Suprapubic skin (tissue), 4 donors: ENCODE data around the gene MT1M.

ENCODE experiments used
- EP300 ChIP-seq: sonication (generic); formaldehyde crosslinking; IDR thresholded peaks from one replicate; pipeline ENCODE4 v1.6.1; 2017; ENCODE audit warnings: antibody characterized with exemption
- POLR2A ChIP-seq, 2 donors: fragments of 450-650 bp; IDR thresholded peaks; one replicate each; pipeline ENCODE4 v1.6.1; 2017; ENCODE audit warnings: antibody characterized with exemption in 2 of 2, mild to moderate bottlenecking in 2 of 2, moderate library complexity in 2 of 2
- POLR2AphosphoS5 ChIP-seq, 3 donors: sonication (generic); formaldehyde crosslinking; IDR thresholded peaks; one replicate each; pipeline ENCODE4 v1.6.1; 2017; ENCODE audit warnings: antibody characterized with exemption in 3 of 3
- TF ChIP-seq, protein P1 (sequence below), 2 donors: fragments of 200-600 bp in 1 of 2; fragments of 450-650 bp in 1 of 2; sonication (generic) in 1 of 2; IDR thresholded peaks; one replicate each; pipeline ENCODE4 v1.5.1; 2016 to 2019; ENCODE audit warnings: antibody characterized with exemption in 2 of 2, mild to moderate bottlenecking in 1 of 2, moderate library complexity in 1 of 2

DNA sequence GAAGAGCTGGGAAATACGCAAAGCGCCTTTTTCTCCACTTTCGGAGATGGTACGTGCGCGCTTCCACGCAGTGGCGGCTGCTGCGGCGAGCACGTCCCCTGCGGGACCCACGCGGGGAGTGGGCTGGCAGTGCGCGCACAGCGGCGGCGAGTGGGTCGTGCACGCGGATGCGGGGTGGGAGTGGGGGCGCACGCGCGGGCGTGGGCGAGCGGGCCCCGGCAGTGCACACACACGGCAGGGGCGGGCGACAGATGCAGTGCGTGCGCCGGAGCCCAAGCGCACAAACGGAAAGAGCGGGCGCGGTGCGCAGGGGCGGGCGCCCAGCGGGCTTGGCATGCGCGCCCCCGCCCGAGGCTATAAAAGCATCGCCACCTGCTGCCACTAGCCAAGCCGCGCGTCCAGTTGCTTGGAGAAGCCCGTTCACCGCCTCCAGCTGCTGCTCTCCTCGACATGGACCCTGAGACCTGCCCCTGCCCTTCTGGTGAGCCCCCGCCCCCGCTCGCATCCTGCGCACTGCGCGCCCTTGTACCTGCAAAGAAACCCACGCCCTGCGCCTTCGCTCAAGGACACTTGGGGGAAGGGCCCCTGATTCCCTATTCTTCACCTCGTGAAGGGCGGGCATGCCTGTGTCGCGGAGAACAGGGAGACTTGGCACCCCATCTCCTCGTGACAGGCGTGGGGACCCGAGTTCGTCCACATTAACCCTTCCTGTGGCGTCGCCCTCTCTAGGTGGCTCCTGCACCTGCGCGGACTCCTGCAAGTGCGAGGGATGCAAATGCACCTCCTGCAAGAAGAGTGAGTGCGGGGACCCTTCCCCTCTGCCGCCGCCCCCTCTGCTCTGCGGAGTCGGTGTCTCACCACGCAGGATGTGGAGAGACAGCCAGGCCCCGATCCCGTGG, 43.1 kb upstream of the MT1M start, which contains the start of gene MT3:
- TF ChIP-seq, protein P1, sequence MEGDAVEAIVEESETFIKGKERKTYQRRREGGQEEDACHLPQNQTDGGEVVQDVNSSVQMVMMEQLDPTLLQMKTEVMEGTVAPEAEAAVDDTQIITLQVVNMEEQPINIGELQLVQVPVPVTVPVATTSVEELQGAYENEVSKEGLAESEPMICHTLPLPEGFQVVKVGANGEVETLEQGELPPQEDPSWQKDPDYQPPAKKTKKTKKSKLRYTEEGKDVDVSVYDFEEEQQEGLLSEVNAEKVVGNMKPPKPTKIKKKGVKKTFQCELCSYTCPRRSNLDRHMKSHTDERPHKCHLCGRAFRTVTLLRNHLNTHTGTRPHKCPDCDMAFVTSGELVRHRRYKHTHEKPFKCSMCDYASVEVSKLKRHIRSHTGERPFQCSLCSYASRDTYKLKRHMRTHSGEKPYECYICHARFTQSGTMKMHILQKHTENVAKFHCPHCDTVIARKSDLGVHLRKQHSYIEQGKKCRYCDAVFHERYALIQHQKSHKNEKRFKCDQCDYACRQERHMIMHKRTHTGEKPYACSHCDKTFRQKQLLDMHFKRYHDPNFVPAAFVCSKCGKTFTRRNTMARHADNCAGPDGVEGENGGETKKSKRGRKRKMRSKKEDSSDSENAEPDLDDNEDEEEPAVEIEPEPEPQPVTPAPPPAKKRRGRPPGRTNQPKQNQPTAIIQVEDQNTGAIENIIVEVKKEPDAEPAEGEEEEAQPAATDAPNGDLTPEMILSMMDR (IDR thresholded peaks at IDR 0.05) = no peak
- no peak for TF ChIP-seq POLR2A (IDR thresholded peaks at IDR 0.05)
- no peak for TF ChIP-seq POLR2AphosphoS5 (IDR thresholded peaks at IDR 0.05)
- no peak for TF ChIP-seq EP300
